ENCODE measurements around the gene GDPD4. TPM values are rescaled to one million over a fixed set of nuclear protein-coding genes. Genes with fewer than 3 reads are reported as not detected.

GDPD4 gene
- total and polyA plus RNA-seq, 3 experiments from 2014 or later = not detected

GRCh38 chr11:77269484-77270123 lies 31.9 kb downstream of the GDPD4 start:
- Mint-ChIP-seq H3K4me1 (no peaks in the 10 kb centered on the region), H3K4me3 (no peak overlapping the region), H3K36me3 (no peaks in the 10 kb centered on the region), H3K27me3 (peaks cover 5 to 20% of the 10 kb centered on the region in 2 donors), H3K9me3 (peaks cover 0 to 2% (median 0%) of the 10 kb centered on the region in 5 donors), H3K27ac (no peak overlapping the region)
- no peak for DNase-seq
- CTCF ChIA-PET = no interaction called here
- no peak overlapping the region for H3K4me3 ChIP-seq (ENCODE audit: low read length)
- H3K9me3 ChIP-seq (ENCODE audit: low read length) = no peaks in the 10 kb centered on the region
- H3K27ac ChIP-seq (ENCODE audit: low read depth, low read length) = no peak overlapping the region
- H3K4me1 ChIP-seq (ENCODE audit: insufficient read depth, low read length) = no peaks in the 10 kb centered on the region
- no peaks in the 10 kb centered on the region for H3K36me3 ChIP-seq (ENCODE audit: insufficient read depth, low read length)
- H3K27me3 ChIP-seq (ENCODE audit: insufficient read depth, low read length, poor library complexity, severe bottlenecking) = peaks cover 3% of the 10 kb centered on the region
- POLR2A ChIA-PET = no interaction called here

GRCh38 chr11:77267962-77268361 lies 33.5 kb downstream of the GDPD4 start:
- Mint-ChIP-seq H3K27ac (no peak overlapping the region), H3K9me3 (peaks cover 3 to 11% (median 5%) of the 10 kb centered on the region in 5 donors), H3K27me3 (peaks cover 5 to 31% of the 10 kb centered on the region in 2 donors), H3K36me3 (no peaks in the 10 kb centered on the region), H3K4me1 (no peaks in the 10 kb centered on the region), H3K4me3 (no peak overlapping the region)
- Histone ChIP-seq H3K27ac (ENCODE audit: low read depth, low read length) (no peak overlapping the region), H3K9me3 (ENCODE audit: low read length) (no peaks in the 10 kb centered on the region), H3K27me3 (ENCODE audit: insufficient read depth, low read length, poor library complexity, severe bottlenecking) (peaks cover 3% of the 10 kb centered on the region), H3K36me3 (ENCODE audit: insufficient read depth, low read length) (no peaks in the 10 kb centered on the region), H3K4me3 (ENCODE audit: low read length) (no peak overlapping the region), H3K4me1 (ENCODE audit: insufficient read depth, low read length) (no peaks in the 10 kb centered on the region)
- DNase-seq = no peak
- ChIA-PET CTCF (no interaction called here), POLR2A (no interaction called here)

- H3K36me3 Mint-ChIP-seq = no peaks in the 10 kb centered on the region
- no peak for DNase-seq
- Histone ChIP-seq H3K27me3 (ENCODE audit: insufficient read depth, low read length, poor library complexity, severe bottlenecking) (peaks cover 3% of the 10 kb centered on the region), H3K36me3 (ENCODE audit: insufficient read depth, low read length) (no peaks in the 10 kb centered on the region), H3K4me3 (ENCODE audit: low read length) (no peak overlapping the region), H3K9me3 (ENCODE audit: low read length) (no peaks in the 10 kb centered on the region), H3K4me1 (ENCODE audit: insufficient read depth, low read length) (no peaks in the 10 kb centered on the region), H3K27ac (ENCODE audit: low read depth, low read length) (no peak overlapping the region)
- H3K4me1 Mint-ChIP-seq = no peaks in the 10 kb centered on the region
- peaks cover 8 to 36% of the 10 kb centered on the region in 2 donors for H3K27me3 Mint-ChIP-seq
- no peak overlapping the region for H3K27ac Mint-ChIP-seq
- no peak overlapping the region for H3K4me3 Mint-ChIP-seq
- H3K9me3 Mint-ChIP-seq = peaks cover 10 to 19% (median 15%) of the 10 kb centered on the region in 5 donors
- ChIA-PET CTCF (no interaction called here), POLR2A (no interaction called here)
Observed at GRCh38 chr11:77266766-77267165, 34.7 kb downstream of the GDPD4 start.

GRCh38 chr11:77262803-77263202 lies 38.7 kb downstream of the GDPD4 start:
- H3K4me3 Mint-ChIP-seq = no peak overlapping the region
- ChIA-PET CTCF (no interaction called here), POLR2A (no interaction called here)
- peaks cover 0 to 4% (median 0%) of the 10 kb centered on the region in 3 donors for H3K36me3 Mint-ChIP-seq
- no peaks in the 10 kb centered on the region for H3K4me1 Mint-ChIP-seq
- DNase-seq = no peak
- Histone ChIP-seq H3K27ac (ENCODE audit: low read depth, low read length) (no peak overlapping the region), H3K27me3 (ENCODE audit: insufficient read depth, low read length, poor library complexity, severe bottlenecking) (no peaks in the 10 kb centered on the region), H3K9me3 (ENCODE audit: low read length) (no peaks in the 10 kb centered on the region), H3K4me3 (ENCODE audit: low read length) (no peak overlapping the region), H3K36me3 (ENCODE audit: insufficient read depth, low read length) (no peaks in the 10 kb centered on the region), H3K4me1 (ENCODE audit: insufficient read depth, low read length) (no peaks in the 10 kb centered on the region)
- H3K27me3 Mint-ChIP-seq = peaks cover 5 to 43% of the 10 kb centered on the region in 2 donors
- no peak overlapping the region for H3K27ac Mint-ChIP-seq
- peaks cover 13 to 26% (median 17%) of the 10 kb centered on the region in 5 donors for H3K9me3 Mint-ChIP-seq

- H3K27me3 Mint-ChIP-seq = peaks cover 5 to 57% of the 10 kb centered on the region in 2 donors
- H3K4me3 Mint-ChIP-seq = no peak overlapping the region
- Histone ChIP-seq H3K9me3 (ENCODE audit: low read length) (no peaks in the 10 kb centered on the region), H3K36me3 (ENCODE audit: insufficient read depth, low read length) (no peaks in the 10 kb centered on the region), H3K4me3 (ENCODE audit: low read length) (no peak overlapping the region), H3K4me1 (ENCODE audit: insufficient read depth, low read length) (no peaks in the 10 kb centered on the region), H3K27me3 (ENCODE audit: insufficient read depth, low read length, poor library complexity, severe bottlenecking) (no peaks in the 10 kb centered on the region), H3K27ac (ENCODE audit: low read depth, low read length) (no peak overlapping the region)
- POLR2A ChIA-PET = no interaction called here
- H3K4me1 Mint-ChIP-seq = no peaks in the 10 kb centered on the region
- H3K36me3 Mint-ChIP-seq = peaks cover 0 to 4% (median 0%) of the 10 kb centered on the region in 3 donors
- no peak overlapping the region for H3K27ac Mint-ChIP-seq
- CTCF ChIA-PET = no interaction called here
- no peak for DNase-seq
- peaks cover 13 to 26% (median 17%) of the 10 kb centered on the region in 5 donors for H3K9me3 Mint-ChIP-seq
Observed at GRCh38 chr11:77259641-77260040, 41.8 kb downstream of the GDPD4 start.

- H3K9me3 ChIP-seq (ENCODE audit: low read length) = no peaks in the 10 kb centered on the region
- Mint-ChIP-seq H3K27me3 (peaks cover 0 to 23% of the 10 kb centered on the region in 2 donors), H3K9me3 (peaks cover 3 to 13% (median 8%) of the 10 kb centered on the region in 5 donors), H3K27ac (no peak overlapping the region), H3K36me3 (no peaks in the 10 kb centered on the region), H3K4me3 (no peak overlapping the region), H3K4me1 (no peaks in the 10 kb centered on the region)
- no peaks in the 10 kb centered on the region for H3K4me1 ChIP-seq (ENCODE audit: insufficient read depth, low read length)
- DNase-seq = no peak
- no peak overlapping the region for H3K4me3 ChIP-seq (ENCODE audit: low read length)
- no peak overlapping the region for H3K27ac ChIP-seq (ENCODE audit: low read depth, low read length)
- ChIA-PET POLR2A (no interaction called here), CTCF (no interaction called here)
- no peaks in the 10 kb centered on the region for H3K36me3 ChIP-seq (ENCODE audit: insufficient read depth, low read length)
- no peaks in the 10 kb centered on the region for H3K27me3 ChIP-seq (ENCODE audit: insufficient read depth, low read length, poor library complexity, severe bottlenecking)
Observed at GRCh38 chr11:77253690-77254089, 47.8 kb downstream of the GDPD4 start.

- Mint-ChIP-seq H3K36me3 (no peaks in the 10 kb centered on the region), H3K27me3 (peaks cover 0 to 15% of the 10 kb centered on the region in 2 donors), H3K4me3 (no peak overlapping the region), H3K9me3 (peaks cover 3 to 13% (median 8%) of the 10 kb centered on the region in 5 donors), H3K27ac (no peak overlapping the region), H3K4me1 (no peaks in the 10 kb centered on the region)
- DNase-seq = no peak
- CTCF ChIA-PET = no interaction called here
- H3K36me3 ChIP-seq (ENCODE audit: insufficient read depth, low read length) = no peaks in the 10 kb centered on the region
- no peaks in the 10 kb centered on the region for H3K4me1 ChIP-seq (ENCODE audit: insufficient read depth, low read length)
- no peaks in the 10 kb centered on the region for H3K27me3 ChIP-seq (ENCODE audit: insufficient read depth, low read length, poor library complexity, severe bottlenecking)
- no peak overlapping the region for H3K4me3 ChIP-seq (ENCODE audit: low read length)
- no peaks in the 10 kb centered on the region for H3K9me3 ChIP-seq (ENCODE audit: low read length)
- no peak overlapping the region for H3K27ac ChIP-seq (ENCODE audit: low read depth, low read length)
- POLR2A ChIA-PET = no interaction called here
Observed at GRCh38 chr11:77252555-77253270, 48.8 kb downstream of the GDPD4 start.

GRCh38 chr11:77250881-77251640 lies 50.4 kb downstream of the GDPD4 start:
- CTCF ChIA-PET = no interaction called here
- H3K4me1 Mint-ChIP-seq = no peaks in the 10 kb centered on the region
- Histone ChIP-seq H3K27me3 (ENCODE audit: insufficient read depth, low read length, poor library complexity, severe bottlenecking) (no peaks in the 10 kb centered on the region), H3K4me3 (ENCODE audit: low read length) (no peak overlapping the region), H3K36me3 (ENCODE audit: insufficient read depth, low read length) (no peaks in the 10 kb centered on the region), H3K4me1 (ENCODE audit: insufficient read depth, low read length) (no peaks in the 10 kb centered on the region), H3K27ac (ENCODE audit: low read depth, low read length) (no peak overlapping the region), H3K9me3 (ENCODE audit: low read length) (no peaks in the 10 kb centered on the region)
- no peak overlapping the region for H3K27ac Mint-ChIP-seq
- no peaks in the 10 kb centered on the region for H3K36me3 Mint-ChIP-seq
- H3K27me3 Mint-ChIP-seq = peaks cover 0 to 5% of the 10 kb centered on the region in 2 donors
- no peak for DNase-seq
- H3K4me3 Mint-ChIP-seq = no peak overlapping the region
- POLR2A ChIA-PET = no interaction called here
- peaks cover 3 to 13% (median 8%) of the 10 kb centered on the region in 5 donors for H3K9me3 Mint-ChIP-seq

Measured in CD8-positive, alpha-beta memory T cell (primary cell).